ENCODE results near the gene KLF6. TPM values are rescaled to one million over a fixed set of nuclear protein-coding genes. Genes with fewer than 3 reads are reported as not detected.

KLF6 gene
- total and polyA plus RNA-seq, 9 of the 15 experiments (the other 6 are each of a cell fraction or from before 2014, with no cell fraction given), result 3.2 to 23.9 (median 8.0) TPM

DNA sequence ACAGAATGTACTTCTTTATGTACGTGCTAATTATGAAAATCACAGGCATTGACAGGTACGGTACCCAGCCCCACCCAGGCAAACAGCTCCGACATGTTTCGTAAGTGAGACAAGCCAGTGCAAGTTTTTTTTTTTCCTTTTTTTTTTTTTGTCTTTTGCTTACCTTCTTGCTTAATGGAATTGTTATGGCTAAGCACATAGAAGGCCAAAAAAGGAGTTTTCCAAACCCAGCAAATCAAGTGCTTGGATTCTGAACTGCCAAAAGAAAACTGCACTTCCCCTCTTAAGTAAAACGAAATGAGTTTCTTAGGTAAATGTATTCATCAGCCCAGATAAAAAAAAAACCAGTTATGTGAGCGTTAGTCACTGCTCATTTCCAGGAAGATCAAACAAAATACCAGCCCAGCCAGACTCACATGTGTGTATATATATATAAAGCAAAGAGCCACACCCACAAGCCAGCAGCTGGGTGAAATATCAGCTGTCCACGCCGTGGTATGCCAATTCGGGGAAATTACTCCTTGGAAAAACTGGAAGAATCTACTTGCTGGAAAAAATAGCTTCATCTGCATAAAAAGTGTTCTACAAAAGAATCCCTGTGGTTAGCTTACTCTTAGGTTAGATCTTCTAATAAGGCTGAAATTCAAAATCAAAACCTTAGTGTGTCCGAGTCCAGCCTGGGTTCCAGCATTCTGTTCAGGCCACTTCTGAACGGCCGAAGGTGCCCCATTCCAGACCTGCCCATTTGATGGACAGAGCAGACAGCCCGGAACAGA lies 8.0 kb downstream of the KLF6 start (continued):
- TF ChIP-seq, protein P1, sequence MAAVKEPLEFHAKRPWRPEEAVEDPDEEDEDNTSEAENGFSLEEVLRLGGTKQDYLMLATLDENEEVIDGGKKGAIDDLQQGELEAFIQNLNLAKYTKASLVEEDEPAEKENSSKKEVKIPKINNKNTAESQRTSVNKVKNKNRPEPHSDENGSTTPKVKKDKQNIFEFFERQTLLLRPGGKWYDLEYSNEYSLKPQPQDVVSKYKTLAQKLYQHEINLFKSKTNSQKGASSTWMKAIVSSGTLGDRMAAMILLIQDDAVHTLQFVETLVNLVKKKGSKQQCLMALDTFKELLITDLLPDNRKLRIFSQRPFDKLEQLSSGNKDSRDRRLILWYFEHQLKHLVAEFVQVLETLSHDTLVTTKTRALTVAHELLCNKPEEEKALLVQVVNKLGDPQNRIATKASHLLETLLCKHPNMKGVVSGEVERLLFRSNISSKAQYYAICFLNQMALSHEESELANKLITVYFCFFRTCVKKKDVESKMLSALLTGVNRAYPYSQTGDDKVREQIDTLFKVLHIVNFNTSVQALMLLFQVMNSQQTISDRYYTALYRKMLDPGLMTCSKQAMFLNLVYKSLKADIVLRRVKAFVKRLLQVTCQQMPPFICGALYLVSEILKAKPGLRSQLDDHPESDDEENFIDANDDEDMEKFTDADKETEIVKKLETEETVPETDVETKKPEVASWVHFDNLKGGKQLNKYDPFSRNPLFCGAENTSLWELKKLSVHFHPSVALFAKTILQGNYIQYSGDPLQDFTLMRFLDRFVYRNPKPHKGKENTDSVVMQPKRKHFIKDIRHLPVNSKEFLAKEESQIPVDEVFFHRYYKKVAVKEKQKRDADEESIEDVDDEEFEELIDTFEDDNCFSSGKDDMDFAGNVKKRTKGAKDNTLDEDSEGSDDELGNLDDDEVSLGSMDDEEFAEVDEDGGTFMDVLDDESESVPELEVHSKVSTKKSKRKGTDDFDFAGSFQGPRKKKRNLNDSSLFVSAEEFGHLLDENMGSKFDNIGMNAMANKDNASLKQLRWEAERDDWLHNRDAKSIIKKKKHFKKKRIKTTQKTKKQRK (IDR thresholded peaks at IDR 0.05; ENCODE audit: borderline replicate concordance, low read depth, low read length), result no peak
- TF ChIP-seq, protein P2, sequence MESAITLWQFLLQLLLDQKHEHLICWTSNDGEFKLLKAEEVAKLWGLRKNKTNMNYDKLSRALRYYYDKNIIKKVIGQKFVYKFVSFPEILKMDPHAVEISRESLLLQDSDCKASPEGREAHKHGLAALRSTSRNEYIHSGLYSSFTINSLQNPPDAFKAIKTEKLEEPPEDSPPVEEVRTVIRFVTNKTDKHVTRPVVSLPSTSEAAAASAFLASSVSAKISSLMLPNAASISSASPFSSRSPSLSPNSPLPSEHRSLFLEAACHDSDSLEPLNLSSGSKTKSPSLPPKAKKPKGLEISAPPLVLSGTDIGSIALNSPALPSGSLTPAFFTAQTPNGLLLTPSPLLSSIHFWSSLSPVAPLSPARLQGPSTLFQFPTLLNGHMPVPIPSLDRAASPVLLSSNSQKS (CRISPR knock-in tag; IDR thresholded peaks at IDR 0.05), result no peak
- TF ChIP-seq, protein P3, sequence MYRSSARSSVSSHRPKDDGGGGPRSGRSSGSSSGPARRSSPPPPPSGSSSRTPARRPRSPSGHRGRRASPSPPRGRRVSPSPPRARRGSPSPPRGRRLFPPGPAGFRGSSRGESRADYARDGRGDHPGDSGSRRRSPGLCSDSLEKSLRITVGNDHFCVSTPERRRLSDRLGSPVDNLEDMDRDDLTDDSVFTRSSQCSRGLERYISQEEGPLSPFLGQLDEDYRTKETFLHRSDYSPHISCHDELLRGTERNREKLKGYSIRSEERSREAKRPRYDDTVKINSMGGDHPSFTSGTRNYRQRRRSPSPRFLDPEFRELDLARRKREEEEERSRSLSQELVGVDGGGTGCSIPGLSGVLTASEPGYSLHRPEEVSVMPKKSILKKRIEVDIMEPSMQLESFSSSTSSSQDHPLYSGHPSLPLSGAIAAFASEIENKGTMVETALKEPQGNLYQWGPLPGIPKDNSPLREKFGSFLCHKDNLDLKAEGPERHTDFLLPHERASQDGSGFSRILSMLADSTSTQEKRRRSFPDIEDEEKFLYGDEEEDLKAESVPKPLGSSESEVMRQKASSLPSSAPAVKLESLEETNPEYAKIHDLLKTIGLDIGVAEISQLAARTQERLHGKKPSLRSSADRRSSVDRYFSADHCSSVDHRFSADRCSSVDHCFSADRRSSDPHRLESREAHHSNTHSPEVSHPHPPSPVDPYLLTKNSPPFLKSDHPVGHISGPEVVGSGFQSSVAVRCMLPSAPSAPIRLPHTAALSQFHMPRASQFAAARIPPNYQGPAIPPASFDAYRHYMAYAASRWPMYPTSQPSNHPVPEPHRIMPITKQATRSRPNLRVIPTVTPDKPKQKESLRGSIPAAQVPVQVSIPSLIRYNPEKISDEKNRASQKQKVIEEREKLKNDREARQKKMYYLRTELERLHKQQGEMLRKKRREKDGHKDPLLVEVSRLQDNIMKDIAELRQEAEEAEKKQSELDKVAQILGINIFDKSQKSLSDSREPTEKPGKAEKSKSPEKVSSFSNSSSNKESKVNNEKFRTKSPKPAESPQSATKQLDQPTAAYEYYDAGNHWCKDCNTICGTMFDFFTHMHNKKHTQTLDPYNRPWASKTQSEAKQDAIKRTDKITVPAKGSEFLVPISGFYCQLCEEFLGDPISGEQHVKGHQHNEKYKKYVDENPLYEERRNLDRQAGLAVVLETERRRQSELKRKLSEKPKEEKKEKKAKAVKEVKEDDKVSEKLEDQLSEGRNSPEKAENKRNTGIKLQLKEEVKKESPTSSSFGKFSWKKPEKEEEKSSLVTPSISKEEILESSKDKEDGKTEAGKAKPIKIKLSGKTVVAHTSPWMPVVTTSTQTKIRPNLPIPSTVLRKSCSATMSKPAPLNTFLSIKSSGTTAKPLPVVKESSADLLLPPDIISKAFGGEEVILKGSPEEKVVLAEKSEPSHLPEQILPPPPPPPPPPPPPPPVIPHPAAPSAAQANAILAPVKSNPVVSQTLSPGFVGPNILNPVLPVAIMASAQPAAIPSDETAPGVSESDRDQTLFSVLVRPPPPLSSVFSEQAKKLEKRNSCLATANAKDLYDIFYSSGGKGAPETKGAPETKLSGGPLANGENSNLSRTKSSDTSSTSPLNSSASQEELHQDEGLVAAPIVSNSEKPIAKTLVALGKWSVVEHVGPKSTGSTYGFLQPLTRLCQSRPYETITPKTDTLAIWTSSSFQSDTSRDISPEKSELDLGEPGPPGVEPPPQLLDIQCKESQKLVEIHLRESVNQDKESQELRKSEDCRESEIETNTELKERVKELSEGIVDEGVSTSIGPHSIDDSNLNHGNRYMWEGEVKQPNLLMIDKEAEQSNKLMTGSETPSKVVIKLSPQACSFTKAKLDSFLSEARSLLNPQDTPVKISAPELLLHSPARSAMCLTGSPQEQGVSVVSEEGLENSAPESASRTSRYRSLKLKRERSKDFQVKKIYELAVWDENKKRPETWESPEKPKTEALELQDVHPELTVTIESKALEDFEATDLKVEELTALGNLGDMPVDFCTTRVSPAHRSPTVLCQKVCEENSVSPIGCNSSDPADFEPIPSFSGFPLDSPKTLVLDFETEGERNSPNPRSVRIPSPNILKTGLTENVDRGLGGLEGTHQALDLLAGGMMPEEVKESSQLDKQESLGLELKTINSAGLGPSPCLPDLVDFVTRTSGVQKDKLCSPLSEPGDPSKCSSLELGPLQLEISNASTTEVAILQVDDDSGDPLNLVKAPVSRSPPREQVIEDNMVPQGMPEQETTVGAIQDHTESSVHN (IDR thresholded peaks at IDR 0.05; ENCODE audit: borderline replicate concordance in 1 of 2, low read depth in 1 of 2), result peak in 1 of 2 experiments; percentile 77; a peak in 2 of 4 replicates
- TF ChIP-seq PML (IDR thresholded peaks at IDR 0.05; ENCODE audit: low read length), result peak; percentile 14; the same call in 1 of the 2 replicates
- no peak for TF ChIP-seq RFX1 (IDR thresholded peaks at IDR 0.05)
- no peak for TF ChIP-seq TCF7 (IDR thresholded peaks at IDR 0.05; ENCODE audit: borderline replicate concordance)
- TF ChIP-seq NRF1 (conservative IDR thresholded peaks at IDR 0.05 in 1 of 2, IDR thresholded peaks at IDR 0.05 in 1 of 2), result no peak
- TF ChIP-seq, protein P4, sequence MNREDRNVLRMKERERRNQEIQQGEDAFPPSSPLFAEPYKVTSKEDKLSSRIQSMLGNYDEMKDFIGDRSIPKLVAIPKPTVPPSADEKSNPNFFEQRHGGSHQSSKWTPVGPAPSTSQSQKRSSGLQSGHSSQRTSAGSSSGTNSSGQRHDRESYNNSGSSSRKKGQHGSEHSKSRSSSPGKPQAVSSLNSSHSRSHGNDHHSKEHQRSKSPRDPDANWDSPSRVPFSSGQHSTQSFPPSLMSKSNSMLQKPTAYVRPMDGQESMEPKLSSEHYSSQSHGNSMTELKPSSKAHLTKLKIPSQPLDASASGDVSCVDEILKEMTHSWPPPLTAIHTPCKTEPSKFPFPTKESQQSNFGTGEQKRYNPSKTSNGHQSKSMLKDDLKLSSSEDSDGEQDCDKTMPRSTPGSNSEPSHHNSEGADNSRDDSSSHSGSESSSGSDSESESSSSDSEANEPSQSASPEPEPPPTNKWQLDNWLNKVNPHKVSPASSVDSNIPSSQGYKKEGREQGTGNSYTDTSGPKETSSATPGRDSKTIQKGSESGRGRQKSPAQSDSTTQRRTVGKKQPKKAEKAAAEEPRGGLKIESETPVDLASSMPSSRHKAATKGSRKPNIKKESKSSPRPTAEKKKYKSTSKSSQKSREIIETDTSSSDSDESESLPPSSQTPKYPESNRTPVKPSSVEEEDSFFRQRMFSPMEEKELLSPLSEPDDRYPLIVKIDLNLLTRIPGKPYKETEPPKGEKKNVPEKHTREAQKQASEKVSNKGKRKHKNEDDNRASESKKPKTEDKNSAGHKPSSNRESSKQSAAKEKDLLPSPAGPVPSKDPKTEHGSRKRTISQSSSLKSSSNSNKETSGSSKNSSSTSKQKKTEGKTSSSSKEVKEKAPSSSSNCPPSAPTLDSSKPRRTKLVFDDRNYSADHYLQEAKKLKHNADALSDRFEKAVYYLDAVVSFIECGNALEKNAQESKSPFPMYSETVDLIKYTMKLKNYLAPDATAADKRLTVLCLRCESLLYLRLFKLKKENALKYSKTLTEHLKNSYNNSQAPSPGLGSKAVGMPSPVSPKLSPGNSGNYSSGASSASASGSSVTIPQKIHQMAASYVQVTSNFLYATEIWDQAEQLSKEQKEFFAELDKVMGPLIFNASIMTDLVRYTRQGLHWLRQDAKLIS (CRISPR knock-in tag; IDR thresholded peaks at IDR 0.05), result no peak
- no peak for TF ChIP-seq CTBP1 (IDR thresholded peaks at IDR 0.05; ENCODE audit: borderline replicate concordance)

Measured in K562 (cell line).